GM19438 (cell line): ENCODE results near the gene DGKA.
"Not testable (repeated sequence)": the region's sequence is repeated elsewhere in the genome, so short reads cannot be mapped to it uniquely, and the experiment has no call there.

Experiments used
- ATAC-seq: cut with Tn5 transposase; IDR thresholded peaks from one replicate; pipeline ENCODE4 v1.9.1; 2021; ENCODE audit warnings: low read depth; ENCODE audit not compliant: unreplicated experiment

Gene DGKA

GRCh38 chr12:55930771-55931316, at the start of gene DGKA:
DGKA (plus strand) TSS chr12:55931162; CDS start chr12:55936504, 5,342 bp downstream.
- ATAC-seq, result no peak

GRCh38 chr12:55885113-55885512, 45.8 kb upstream of the DGKA start:
- ATAC-seq, result no peak

GRCh38 chr12:55891310-55891709, 39.7 kb upstream of the DGKA start:
- ATAC-seq, result no peak

- ATAC-seq, result no peak
Measured at GRCh38 chr12:55893723-55894122, 37.2 kb upstream of the DGKA start.

- ATAC-seq, result no peak
Measured at GRCh38 chr12:55899082-55899481, 31.9 kb upstream of the DGKA start.

- ATAC-seq, result no peak
Measured at GRCh38 chr12:55901881-55902490, 29.0 kb upstream of the DGKA start.

GRCh38 chr12:55906056-55906455, 24.9 kb upstream of the DGKA start:
- no peak for ATAC-seq

GRCh38 chr12:55908726-55909512, 22.0 kb upstream of the DGKA start:
- no peak for ATAC-seq

- ATAC-seq, result no peak
Measured at GRCh38 chr12:55909513-55909884, 21.5 kb upstream of the DGKA start.

GRCh38 chr12:55912908-55913307, 18.1 kb upstream of the DGKA start:
- ATAC-seq, result no peak

- no peak for ATAC-seq
Measured at GRCh38 chr12:55915482-55915859, 15.5 kb upstream of the DGKA start.

- not testable (repeated sequence) for ATAC-seq
Measured at GRCh38 chr12:55919032-55919431, 11.9 kb upstream of the DGKA start.

GRCh38 chr12:55922126-55922525, 8.8 kb upstream of the DGKA start:
- ATAC-seq, result no peak

GRCh38 chr12:55923648-55924047, 7.3 kb upstream of the DGKA start:
- not testable (repeated sequence) for ATAC-seq

- ATAC-seq, result no peak
Measured at GRCh38 chr12:55925371-55925770, 5.6 kb upstream of the DGKA start.

GRCh38 chr12:55925870-55926737, 4.9 kb upstream of the DGKA start:
- ATAC-seq, result peak; percentile 1

GRCh38 chr12:55926738-55927587, 4.0 kb upstream of the DGKA start:
- peak; percentile 48 for ATAC-seq

GRCh38 chr12:55927588-55928502, 3.1 kb upstream of the DGKA start, which contains the start of gene PYM1:
PYM1 (minus strand) TSS chr12:55927894; CDS start chr12:55927761, 133 bp downstream.
- peak; percentile 30 for ATAC-seq

GRCh38 chr12:55929306-55929791, 1.6 kb upstream of the DGKA start:
- peak; percentile 30 for ATAC-seq
